Hindlimb muscle (tissue), 1 donor: Measurements from ENCODE around the gene TMEM30A. TPM values are rescaled to one million over a fixed set of nuclear protein-coding genes. Genes with fewer than 3 reads are reported as not detected.
A peak's percentile ranks its signal among the peaks of the same experiment; 100 is the strongest.

Experiments used
- DNase-seq: peaks from one replicate; pipeline ENCODE4 v3.0.0-alpha.2; 2013
- polyA plus RNA-seq: library from polyadenylated mRNA; unstranded; fragments of 120-200 nt; gene quantifications from one replicate; pipeline ENCODE4 v1.2.1, GENCODE V29; 2013; ENCODE audit not compliant: insufficient read length

TMEM30A gene
- polyA plus RNA-seq, 1 donor = 51.5 TPM

- no peak for DNase-seq
These were observed 70.9 kb downstream of the TMEM30A start for GRCh38 chr6:75213732-75214131.

- DNase-seq = no peak
These were observed 71.5 kb downstream of the TMEM30A start for GRCh38 chr6:75213112-75213511.

- no peak for DNase-seq
These were observed 72.5 kb downstream of the TMEM30A start for GRCh38 chr6:75211920-75212590.

GRCh38 chr6:75210885-75211739 lies 73.5 kb downstream of the TMEM30A start:
- DNase-seq = peak; percentile 75

GRCh38 chr6:75209184-75209723 lies 75.3 kb downstream of the TMEM30A start:
- no peak for DNase-seq

- peak; percentile 89 for DNase-seq
These were observed 76.1 kb downstream of the TMEM30A start for GRCh38 chr6:75208298-75209183.

GRCh38 chr6:75206576-75207342 lies 77.8 kb downstream of the TMEM30A start:
- DNase-seq = peak; percentile 59

- DNase-seq = peak; percentile 98
These were observed 78.6 kb downstream of the TMEM30A start, which contains the start of gene COL12A1 for GRCh38 chr6:75205776-75206575. COL12A1 (minus strand) TSS chr6:75206053; CDS start chr6:75202792, 3,261 bp downstream.

- peak; percentile 59 for DNase-seq
These were observed 79.4 kb downstream of the TMEM30A start for GRCh38 chr6:75204959-75205775.

- peak; percentile 89 for DNase-seq
These were observed 80.2 kb downstream of the TMEM30A start for GRCh38 chr6:75204217-75204958.

GRCh38 chr6:75203721-75204120 lies 80.9 kb downstream of the TMEM30A start:
- DNase-seq = peak; percentile 71

Other genes with a start within 250 kb of the TMEM30A start
- gene COL12A1, start 78.7 kb downstream of the TMEM30A start, polyA plus RNA-seq = 256 TPM
- gene COX7A2, start 41.0 kb downstream of the TMEM30A start, polyA plus RNA-seq = 188 TPM
- gene FILIP1, start 209.0 kb upstream of the TMEM30A start, polyA plus RNA-seq = 45.4 TPM